ENCODE data around the gene POLG2. TPM values are rescaled to one million over a fixed set of nuclear protein-coding genes. Genes with fewer than 3 reads are reported as not detected.

The POLG2 gene
- total and polyA plus RNA-seq, 4 donors = 3.0 to 8.0 (median 6.6) TPM

DNA sequence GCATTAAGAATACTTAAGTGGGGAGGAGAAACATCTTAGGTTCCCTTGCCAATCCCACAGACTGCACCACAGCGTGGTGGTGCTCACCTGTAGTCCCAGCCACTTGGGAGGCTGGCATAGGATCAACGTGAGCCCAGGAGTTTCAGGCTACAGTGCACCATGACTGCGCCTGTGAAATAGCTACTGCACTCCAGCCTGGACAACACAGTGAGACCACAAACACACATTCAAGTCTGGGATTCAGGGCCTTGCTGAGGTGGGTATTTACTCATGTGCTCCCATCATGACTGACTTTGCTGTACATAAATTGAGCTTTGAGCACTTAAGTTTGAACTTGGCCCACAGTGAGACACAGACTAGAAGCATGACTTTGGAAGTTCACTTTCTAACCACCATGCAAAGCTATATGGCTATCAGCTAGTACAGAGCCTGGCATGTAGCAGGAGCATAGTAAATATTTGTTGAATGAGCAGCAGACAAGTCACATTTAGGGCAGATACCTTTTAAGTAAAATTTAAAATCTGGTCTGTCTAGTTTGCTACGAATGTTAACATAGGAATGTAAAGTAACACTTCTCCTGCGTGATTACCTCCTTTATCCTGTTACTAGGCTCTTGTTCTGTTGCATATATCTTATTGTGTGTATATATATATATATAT is 43.4 kb upstream of the POLG2 start (continued):
- no peak for TF ChIP-seq YY1 (IDR thresholded peaks at IDR 0.05)

DNA sequence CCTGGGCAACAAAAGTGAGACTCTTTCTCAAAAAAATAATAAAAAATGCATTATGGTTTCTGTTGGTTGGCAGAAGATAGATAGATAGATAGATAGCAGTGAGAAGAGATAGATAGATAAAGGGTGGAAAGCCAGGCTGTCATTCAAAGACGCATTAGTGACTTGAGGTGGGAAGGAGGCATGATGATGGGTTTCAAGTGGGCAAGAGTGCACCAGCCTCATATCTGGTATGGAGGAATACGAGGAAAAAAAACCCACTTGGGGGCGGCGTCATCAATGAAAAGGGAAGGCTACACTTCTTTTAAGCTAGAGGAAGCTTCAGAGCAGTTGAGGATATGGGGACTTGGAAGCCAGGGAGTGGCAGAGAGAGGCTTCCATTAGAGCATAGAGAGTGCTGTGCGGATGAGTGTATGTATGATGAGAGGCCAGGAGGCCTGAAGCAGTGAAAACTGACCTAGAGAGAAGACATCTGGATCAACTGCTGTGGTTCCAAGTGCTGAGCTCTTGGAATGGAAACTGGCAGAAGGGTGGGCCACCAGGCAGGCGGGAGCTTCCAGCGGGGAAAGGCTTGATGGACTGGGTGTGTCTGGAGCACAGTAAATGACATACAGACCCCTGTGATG is 41.8 kb upstream of the POLG2 start:
- DNase-seq (ENCODE audit: low spot score) = no peak
- Histone ChIP-seq H3K27me3 (ENCODE audit: control insufficient read depth in 4 of 4, insufficient read depth in 4 of 4, low read length in 3 of 4) (no peaks in the 10 kb centered on the region), H3K4me1 (ENCODE audit: control insufficient read depth in 4 of 4, insufficient read depth in 4 of 4, low read length in 3 of 4) (no peaks in the 10 kb centered on the region), H3K4me3 (ENCODE audit: low read depth in 1 of 3, low read length in 3 of 3) (no peak overlapping the region), H3K27ac (ENCODE audit: low read depth in 1 of 2, low read length in 2 of 2) (no peak overlapping the region), H3K9me3 (ENCODE audit: control insufficient read depth in 4 of 4, low read length in 3 of 4) (no peaks in the 10 kb centered on the region), H3K36me3 (ENCODE audit: control insufficient read depth in 4 of 4, insufficient read depth in 3 of 4, low read depth in 1 of 4, low read length in 3 of 4) (peaks cover 9 to 46% (median 36%) of the 10 kb centered on the region in 4 donors), H3K9ac (ENCODE audit: low read depth in 1 of 2, low read length in 2 of 2) (no peak overlapping the region)
- 94% methylated on average over 7 of the region's 7 CpGs for WGBS
- TF ChIP-seq YY1 (IDR thresholded peaks at IDR 0.05) (no peak), FOXA2 (IDR thresholded peaks at IDR 0.05) (no peak), JUND (IDR thresholded peaks at IDR 0.05) (no peak), RXRA (IDR thresholded peaks at IDR 0.05) (no peak), TAF1 (conservative IDR thresholded peaks at IDR 0.05) (no peak), HNF4A (conservative IDR thresholded peaks at IDR 0.05) (no peak), GABPA (IDR thresholded peaks at IDR 0.05 in 1 of 2, conservative IDR thresholded peaks at IDR 0.05 in 1 of 2) (no peak), EGR1 (IDR thresholded peaks at IDR 0.05; ENCODE audit: low read depth in 2 of 2) (no peak), NR2F2 (IDR thresholded peaks at IDR 0.05) (no peak), FOXA1 (IDR thresholded peaks at IDR 0.05) (no peak), HNF4G (IDR thresholded peaks at IDR 0.05) (no peak), RAD21 (IDR thresholded peaks at IDR 0.05) (no peak), SP1 (IDR thresholded peaks at IDR 0.05) (no peak)
- TF ChIP-seq, protein P1, sequence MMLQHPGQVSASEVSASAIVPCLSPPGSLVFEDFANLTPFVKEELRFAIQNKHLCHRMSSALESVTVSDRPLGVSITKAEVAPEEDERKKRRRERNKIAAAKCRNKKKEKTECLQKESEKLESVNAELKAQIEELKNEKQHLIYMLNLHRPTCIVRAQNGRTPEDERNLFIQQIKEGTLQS (IDR thresholded peaks at IDR 0.05) = no peak
- TF ChIP-seq, protein P2, sequence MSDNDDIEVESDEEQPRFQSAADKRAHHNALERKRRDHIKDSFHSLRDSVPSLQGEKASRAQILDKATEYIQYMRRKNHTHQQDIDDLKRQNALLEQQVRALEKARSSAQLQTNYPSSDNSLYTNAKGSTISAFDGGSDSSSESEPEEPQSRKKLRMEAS (IDR thresholded peaks at IDR 0.05) = no peak
- TF ChIP-seq, protein P3, sequence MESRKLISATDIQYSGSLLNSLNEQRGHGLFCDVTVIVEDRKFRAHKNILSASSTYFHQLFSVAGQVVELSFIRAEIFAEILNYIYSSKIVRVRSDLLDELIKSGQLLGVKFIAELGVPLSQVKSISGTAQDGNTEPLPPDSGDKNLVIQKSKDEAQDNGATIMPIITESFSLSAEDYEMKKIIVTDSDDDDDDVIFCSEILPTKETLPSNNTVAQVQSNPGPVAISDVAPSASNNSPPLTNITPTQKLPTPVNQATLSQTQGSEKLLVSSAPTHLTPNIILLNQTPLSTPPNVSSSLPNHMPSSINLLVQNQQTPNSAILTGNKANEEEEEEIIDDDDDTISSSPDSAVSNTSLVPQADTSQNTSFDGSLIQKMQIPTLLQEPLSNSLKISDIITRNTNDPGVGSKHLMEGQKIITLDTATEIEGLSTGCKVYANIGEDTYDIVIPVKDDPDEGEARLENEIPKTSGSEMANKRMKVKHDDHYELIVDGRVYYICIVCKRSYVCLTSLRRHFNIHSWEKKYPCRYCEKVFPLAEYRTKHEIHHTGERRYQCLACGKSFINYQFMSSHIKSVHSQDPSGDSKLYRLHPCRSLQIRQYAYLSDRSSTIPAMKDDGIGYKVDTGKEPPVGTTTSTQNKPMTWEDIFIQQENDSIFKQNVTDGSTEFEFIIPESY (IDR thresholded peaks at IDR 0.05) = no peak
- TF ChIP-seq, protein P4, sequence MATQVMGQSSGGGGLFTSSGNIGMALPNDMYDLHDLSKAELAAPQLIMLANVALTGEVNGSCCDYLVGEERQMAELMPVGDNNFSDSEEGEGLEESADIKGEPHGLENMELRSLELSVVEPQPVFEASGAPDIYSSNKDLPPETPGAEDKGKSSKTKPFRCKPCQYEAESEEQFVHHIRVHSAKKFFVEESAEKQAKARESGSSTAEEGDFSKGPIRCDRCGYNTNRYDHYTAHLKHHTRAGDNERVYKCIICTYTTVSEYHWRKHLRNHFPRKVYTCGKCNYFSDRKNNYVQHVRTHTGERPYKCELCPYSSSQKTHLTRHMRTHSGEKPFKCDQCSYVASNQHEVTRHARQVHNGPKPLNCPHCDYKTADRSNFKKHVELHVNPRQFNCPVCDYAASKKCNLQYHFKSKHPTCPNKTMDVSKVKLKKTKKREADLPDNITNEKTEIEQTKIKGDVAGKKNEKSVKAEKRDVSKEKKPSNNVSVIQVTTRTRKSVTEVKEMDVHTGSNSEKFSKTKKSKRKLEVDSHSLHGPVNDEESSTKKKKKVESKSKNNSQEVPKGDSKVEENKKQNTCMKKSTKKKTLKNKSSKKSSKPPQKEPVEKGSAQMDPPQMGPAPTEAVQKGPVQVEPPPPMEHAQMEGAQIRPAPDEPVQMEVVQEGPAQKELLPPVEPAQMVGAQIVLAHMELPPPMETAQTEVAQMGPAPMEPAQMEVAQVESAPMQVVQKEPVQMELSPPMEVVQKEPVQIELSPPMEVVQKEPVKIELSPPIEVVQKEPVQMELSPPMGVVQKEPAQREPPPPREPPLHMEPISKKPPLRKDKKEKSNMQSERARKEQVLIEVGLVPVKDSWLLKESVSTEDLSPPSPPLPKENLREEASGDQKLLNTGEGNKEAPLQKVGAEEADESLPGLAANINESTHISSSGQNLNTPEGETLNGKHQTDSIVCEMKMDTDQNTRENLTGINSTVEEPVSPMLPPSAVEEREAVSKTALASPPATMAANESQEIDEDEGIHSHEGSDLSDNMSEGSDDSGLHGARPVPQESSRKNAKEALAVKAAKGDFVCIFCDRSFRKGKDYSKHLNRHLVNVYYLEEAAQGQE (IDR thresholded peaks at IDR 0.05) = no peak
- TF ChIP-seq, protein P5, sequence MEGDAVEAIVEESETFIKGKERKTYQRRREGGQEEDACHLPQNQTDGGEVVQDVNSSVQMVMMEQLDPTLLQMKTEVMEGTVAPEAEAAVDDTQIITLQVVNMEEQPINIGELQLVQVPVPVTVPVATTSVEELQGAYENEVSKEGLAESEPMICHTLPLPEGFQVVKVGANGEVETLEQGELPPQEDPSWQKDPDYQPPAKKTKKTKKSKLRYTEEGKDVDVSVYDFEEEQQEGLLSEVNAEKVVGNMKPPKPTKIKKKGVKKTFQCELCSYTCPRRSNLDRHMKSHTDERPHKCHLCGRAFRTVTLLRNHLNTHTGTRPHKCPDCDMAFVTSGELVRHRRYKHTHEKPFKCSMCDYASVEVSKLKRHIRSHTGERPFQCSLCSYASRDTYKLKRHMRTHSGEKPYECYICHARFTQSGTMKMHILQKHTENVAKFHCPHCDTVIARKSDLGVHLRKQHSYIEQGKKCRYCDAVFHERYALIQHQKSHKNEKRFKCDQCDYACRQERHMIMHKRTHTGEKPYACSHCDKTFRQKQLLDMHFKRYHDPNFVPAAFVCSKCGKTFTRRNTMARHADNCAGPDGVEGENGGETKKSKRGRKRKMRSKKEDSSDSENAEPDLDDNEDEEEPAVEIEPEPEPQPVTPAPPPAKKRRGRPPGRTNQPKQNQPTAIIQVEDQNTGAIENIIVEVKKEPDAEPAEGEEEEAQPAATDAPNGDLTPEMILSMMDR (IDR thresholded peaks at IDR 0.05; ENCODE audit: low read depth, low read length, missing input control) = no peak

Data from liver (tissue), 9 donors.